Nephron (organoid): ENCODE measurements around the gene MTMR2.

Source experiments
- H3K27ac Mint-ChIP-seq, 3 experiments: 2 replicates each; pipeline ENCODE4 v1.8.0; 2020; ENCODE audit warnings: mixed read lengths in 3 of 3, mild to moderate bottlenecking in 2 of 3, moderate library complexity in 1 of 3
- H3K27me3 Mint-ChIP-seq: 2 replicates; pipeline ENCODE4 v1.8.0; 2021; ENCODE audit warnings: low read depth, mild to moderate bottlenecking, moderate library complexity, mixed read lengths
- H3K36me3 Mint-ChIP-seq: 2 replicates; pipeline ENCODE4 v1.8.0; 2020; ENCODE audit warnings: low read depth, mixed read lengths
- H3K4me1 Mint-ChIP-seq: 2 replicates; pipeline ENCODE4 v1.8.0; 2020; ENCODE audit warnings: mixed read lengths
- H3K4me3 Mint-ChIP-seq, 3 experiments: 2 replicates each; pipeline ENCODE4 v1.8.0; 2020; ENCODE audit warnings: mild to moderate bottlenecking in 3 of 3, mixed read lengths in 3 of 3, moderate library complexity in 2 of 3
- H3K9me3 Mint-ChIP-seq: 2 replicates; pipeline ENCODE4 v1.8.0; 2020; ENCODE audit warnings: mixed read lengths
- TF ChIP-seq, protein P1 (sequence below), 3 experiments: fragments of 200-600 bp; sonication (generic); IDR thresholded peaks; one replicate each; pipeline ENCODE4 v1.5.0; 2021; ENCODE audit warnings: antibody characterized with exemption in 3 of 3; ENCODE audit not compliant: unreplicated experiment in 3 of 3

The MTMR2 gene

DNA sequence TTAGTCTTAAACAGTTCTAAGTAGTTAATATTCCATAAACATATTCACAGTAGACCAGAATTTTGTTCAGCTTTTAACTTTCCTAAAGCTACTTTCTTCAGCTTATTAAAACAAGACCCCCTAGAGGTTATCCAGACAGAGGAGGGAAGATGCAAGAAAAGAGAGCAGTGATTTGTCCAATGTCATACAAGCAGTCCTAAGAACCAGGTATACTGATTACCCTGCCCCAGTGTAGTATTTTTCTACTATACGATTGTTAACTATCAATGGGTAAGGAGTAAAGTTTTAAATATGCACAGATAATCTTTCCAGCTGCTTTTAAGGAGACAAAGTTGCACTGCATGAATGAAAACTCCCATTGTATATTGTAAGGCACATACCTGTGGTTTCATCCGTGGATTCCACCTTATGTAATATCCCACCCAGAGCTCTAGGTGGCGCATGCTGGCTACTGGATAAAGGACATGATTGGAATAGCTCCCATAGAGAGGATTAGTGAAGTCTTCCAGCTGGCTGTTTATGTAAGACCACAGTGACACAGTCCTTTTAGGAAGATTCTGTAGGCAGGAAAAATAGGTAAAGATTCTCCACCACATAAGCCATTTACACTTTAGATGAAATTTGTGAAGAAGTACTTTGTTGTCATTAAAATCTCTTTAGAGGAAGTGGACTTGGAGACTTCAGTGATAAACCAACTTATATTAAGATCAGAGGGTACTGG, 88.0 kb downstream of the MTMR2 start:
- H3K4me1 Mint-ChIP-seq = peaks cover 12% of the 10 kb centered on the region
- H3K9me3 Mint-ChIP-seq = no peaks in the 10 kb centered on the region
- H3K27ac Mint-ChIP-seq = peak overlapping the region in 2 of 3 experiments; percentile 5 to 11
- H3K36me3 Mint-ChIP-seq = peaks cover 55% of the 10 kb centered on the region
- H3K4me3 Mint-ChIP-seq = no peak overlapping the region
- TF ChIP-seq, protein P1, sequence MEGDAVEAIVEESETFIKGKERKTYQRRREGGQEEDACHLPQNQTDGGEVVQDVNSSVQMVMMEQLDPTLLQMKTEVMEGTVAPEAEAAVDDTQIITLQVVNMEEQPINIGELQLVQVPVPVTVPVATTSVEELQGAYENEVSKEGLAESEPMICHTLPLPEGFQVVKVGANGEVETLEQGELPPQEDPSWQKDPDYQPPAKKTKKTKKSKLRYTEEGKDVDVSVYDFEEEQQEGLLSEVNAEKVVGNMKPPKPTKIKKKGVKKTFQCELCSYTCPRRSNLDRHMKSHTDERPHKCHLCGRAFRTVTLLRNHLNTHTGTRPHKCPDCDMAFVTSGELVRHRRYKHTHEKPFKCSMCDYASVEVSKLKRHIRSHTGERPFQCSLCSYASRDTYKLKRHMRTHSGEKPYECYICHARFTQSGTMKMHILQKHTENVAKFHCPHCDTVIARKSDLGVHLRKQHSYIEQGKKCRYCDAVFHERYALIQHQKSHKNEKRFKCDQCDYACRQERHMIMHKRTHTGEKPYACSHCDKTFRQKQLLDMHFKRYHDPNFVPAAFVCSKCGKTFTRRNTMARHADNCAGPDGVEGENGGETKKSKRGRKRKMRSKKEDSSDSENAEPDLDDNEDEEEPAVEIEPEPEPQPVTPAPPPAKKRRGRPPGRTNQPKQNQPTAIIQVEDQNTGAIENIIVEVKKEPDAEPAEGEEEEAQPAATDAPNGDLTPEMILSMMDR (IDR thresholded peaks at IDR 0.05; ENCODE audit: unreplicated experiment in 3 of 3) = peak; percentile 83 to 86 (median 83)
- H3K27me3 Mint-ChIP-seq = no peaks in the 10 kb centered on the region

DNA sequence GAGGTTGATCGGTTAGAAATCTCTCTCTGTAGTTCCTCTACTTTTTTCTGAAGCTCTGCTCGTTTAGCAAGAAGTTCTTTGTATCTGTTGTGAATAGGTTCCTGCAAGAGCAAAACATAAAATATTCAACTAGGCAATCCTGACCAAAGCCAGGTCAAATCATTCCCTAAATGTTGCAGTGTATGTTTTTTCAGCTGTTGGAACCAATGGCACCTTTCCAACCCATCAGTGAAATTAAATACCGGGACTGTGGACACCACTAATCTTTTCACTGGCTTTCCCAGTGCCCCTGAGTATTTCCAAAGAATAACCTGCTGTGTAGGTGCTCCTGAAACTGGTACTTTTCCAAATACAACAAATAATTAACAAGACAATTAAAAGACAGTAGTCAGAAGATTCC, 88.6 kb downstream of the MTMR2 start:
- H3K27me3 Mint-ChIP-seq = no peaks in the 10 kb centered on the region
- no peaks in the 10 kb centered on the region for H3K9me3 Mint-ChIP-seq
- no peak overlapping the region for H3K27ac Mint-ChIP-seq
- peaks cover 59% of the 10 kb centered on the region for H3K36me3 Mint-ChIP-seq
- TF ChIP-seq, protein P1 (IDR thresholded peaks at IDR 0.05; ENCODE audit: unreplicated experiment in 3 of 3) = no peak
- H3K4me1 Mint-ChIP-seq = peaks cover 12% of the 10 kb centered on the region
- no peak overlapping the region for H3K4me3 Mint-ChIP-seq

DNA sequence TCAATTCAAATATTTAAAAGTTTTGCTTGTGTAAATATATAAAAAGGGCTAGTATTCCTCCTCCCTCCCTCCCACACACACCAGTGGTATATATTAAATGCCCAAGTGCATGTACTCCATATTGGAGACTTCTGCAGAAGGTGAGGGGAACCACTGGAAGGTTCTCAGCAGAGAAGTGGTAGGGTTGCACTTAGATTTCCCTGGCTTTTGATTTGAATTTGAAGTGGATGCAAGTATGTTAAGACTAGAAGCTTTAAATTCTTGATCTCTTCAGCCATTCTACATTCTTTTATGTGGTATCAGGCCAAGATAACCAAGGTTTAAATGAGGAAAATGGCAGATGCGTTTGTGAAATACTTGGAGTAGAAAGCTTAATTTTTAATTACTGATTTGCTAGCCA, 90.5 kb downstream of the MTMR2 start:
- Mint-ChIP-seq H3K4me3 (no peak overlapping the region), H3K9me3 (no peaks in the 10 kb centered on the region), H3K36me3 (peaks cover 60% of the 10 kb centered on the region), H3K27ac (no peak overlapping the region), H3K4me1 (peaks cover 12% of the 10 kb centered on the region), H3K27me3 (no peaks in the 10 kb centered on the region)
- TF ChIP-seq, protein P1 (IDR thresholded peaks at IDR 0.05; ENCODE audit: unreplicated experiment in 3 of 3) = no peak

DNA sequence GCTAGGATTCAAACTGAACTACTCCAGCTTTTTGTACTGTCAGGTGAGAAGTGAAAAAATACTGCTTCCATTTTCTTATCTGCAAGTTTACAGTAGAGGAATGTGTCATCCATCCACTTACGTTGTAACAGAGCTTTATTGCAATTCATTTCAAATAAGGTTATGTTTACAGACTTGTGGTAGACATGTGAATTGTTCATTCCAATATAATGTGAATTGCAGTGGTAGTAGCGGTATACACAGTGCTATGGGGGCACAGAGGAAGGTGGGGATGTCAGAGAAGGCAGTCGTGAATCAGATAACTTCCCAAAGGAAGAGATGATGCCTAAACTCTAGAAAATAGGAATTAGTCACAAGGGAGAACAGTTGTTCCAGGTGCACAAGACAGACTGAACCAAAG, 91.1 kb downstream of the MTMR2 start:
- H3K4me1 Mint-ChIP-seq = peaks cover 12% of the 10 kb centered on the region
- TF ChIP-seq, protein P1 (IDR thresholded peaks at IDR 0.05; ENCODE audit: unreplicated experiment in 3 of 3) = no peak
- no peak overlapping the region for H3K27ac Mint-ChIP-seq
- no peaks in the 10 kb centered on the region for H3K27me3 Mint-ChIP-seq
- H3K36me3 Mint-ChIP-seq = peaks cover 61% of the 10 kb centered on the region
- H3K9me3 Mint-ChIP-seq = no peaks in the 10 kb centered on the region
- no peak overlapping the region for H3K4me3 Mint-ChIP-seq

DNA sequence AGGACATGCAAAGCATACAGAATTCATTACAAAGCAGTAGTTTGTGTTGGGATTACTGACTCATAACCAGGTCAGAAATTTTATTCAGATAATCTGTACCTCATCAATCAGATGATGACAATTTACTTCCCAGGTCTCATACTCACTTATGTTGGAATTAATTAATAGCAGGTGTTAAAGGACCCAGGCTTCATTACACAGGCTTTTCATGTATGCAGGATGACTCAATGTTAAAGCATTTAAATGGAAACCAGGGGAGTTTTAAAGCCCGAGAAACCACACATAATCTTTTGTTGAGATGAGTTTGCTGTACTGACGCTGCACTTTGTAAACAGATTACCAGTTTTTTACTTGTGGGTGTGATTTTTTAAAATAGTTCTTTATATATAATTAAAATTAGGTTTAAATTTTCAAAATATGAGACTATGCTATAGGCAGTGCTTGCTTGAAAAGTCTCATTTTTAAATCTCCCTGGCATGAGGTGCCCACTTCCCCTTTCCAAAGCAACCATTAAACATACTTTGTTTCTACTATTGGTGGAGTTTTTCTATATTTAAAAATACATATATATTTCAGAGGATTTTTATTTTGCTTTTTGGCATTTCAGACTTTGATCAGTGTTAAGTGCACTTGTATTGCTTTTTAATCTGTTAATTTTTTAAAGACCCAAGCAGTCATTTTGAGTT, 92.6 kb downstream of the MTMR2 start:
- no peak overlapping the region for H3K4me3 Mint-ChIP-seq
- no peaks in the 10 kb centered on the region for H3K27me3 Mint-ChIP-seq
- no peaks in the 10 kb centered on the region for H3K9me3 Mint-ChIP-seq
- no peak overlapping the region for H3K27ac Mint-ChIP-seq
- TF ChIP-seq, protein P1 (IDR thresholded peaks at IDR 0.05; ENCODE audit: unreplicated experiment in 3 of 3) = no peak
- peaks cover 61% of the 10 kb centered on the region for H3K36me3 Mint-ChIP-seq
- H3K4me1 Mint-ChIP-seq = peaks cover 11% of the 10 kb centered on the region
